Trophoblast cell (in vitro differentiated cells and primary cell): Measurements from ENCODE around the gene BTD.
A peak's percentile ranks its signal among the peaks of the same experiment; 100 is the strongest.

Experiments
- DNase-seq, 2 donors: peaks; one replicate each; pipeline ENCODE4 v3.0.0-alpha.2; 2016
- H2AFZ ChIP-seq: 2 replicates; pipeline ENCODE4 v1.6.1; 2013; ENCODE audit warnings: low read length, moderate library complexity, mild to moderate bottlenecking; ENCODE audit not compliant: insufficient read depth, poor library complexity
- H2AK5ac ChIP-seq: 2 replicates; pipeline ENCODE4 v1.6.1; 2013; ENCODE audit warnings: mild to moderate bottlenecking, low read length
- H2BK120ac ChIP-seq: 2 replicates; pipeline ENCODE4 v1.6.1; 2013; ENCODE audit warnings: low read length, mild to moderate bottlenecking, moderate library complexity; ENCODE audit not compliant: insufficient read depth, poor library complexity
- H2BK12ac ChIP-seq: 2 replicates; pipeline ENCODE4 v1.6.1; 2013; ENCODE audit warnings: mild to moderate bottlenecking, low read length, moderate library complexity
- H2BK5ac ChIP-seq: 2 replicates; pipeline ENCODE4 v1.6.1; 2013; ENCODE audit warnings: low read length, low read depth, moderate library complexity, mild to moderate bottlenecking; ENCODE audit not compliant: poor library complexity
- H3K14ac ChIP-seq: 2 replicates; pipeline ENCODE4 v1.6.1; 2013; ENCODE audit warnings: mild to moderate bottlenecking, low read length
- H3K18ac ChIP-seq: 2 replicates; pipeline ENCODE4 v1.6.1; 2013; ENCODE audit warnings: mild to moderate bottlenecking, low read length
- H3K23ac ChIP-seq: 2 replicates; pipeline ENCODE4 v1.6.1; 2013; ENCODE audit warnings: low read length
- H3K27ac ChIP-seq: 2 replicates; pipeline ENCODE4 v1.5.1; 2013; ENCODE audit warnings: low read depth, mild to moderate bottlenecking, inconsistent platforms, low read length, moderate library complexity
- H3K27me3 ChIP-seq: 2 replicates; pipeline ENCODE4 v1.6.1; 2013; ENCODE audit warnings: inconsistent platforms, mild to moderate bottlenecking, low read length, moderate library complexity; ENCODE audit not compliant: insufficient read depth
- H3K36me3 ChIP-seq, 2 experiments: 1 replicate in 1 of 2; 2 replicates in 1 of 2; pipeline ENCODE4 v1.6.1; 2013; ENCODE audit warnings: low read length in 2 of 2, mild to moderate bottlenecking in 2 of 2, moderate library complexity in 1 of 2; ENCODE audit not compliant: insufficient read depth in 2 of 2, control insufficient read depth in 1 of 2
- H3K4ac ChIP-seq: 2 replicates; pipeline ENCODE4 v1.6.1; 2013; ENCODE audit warnings: low read depth, mild to moderate bottlenecking, low read length, moderate library complexity
- H3K4me1 ChIP-seq, 2 experiments: 1 replicate in 1 of 2; 2 replicates in 1 of 2; pipeline ENCODE4 v1.6.1; 2013; ENCODE audit warnings: low read length in 2 of 2, mild to moderate bottlenecking in 2 of 2, moderate library complexity in 1 of 2; ENCODE audit not compliant: insufficient read depth in 2 of 2, control insufficient read depth in 1 of 2
- H3K4me2 ChIP-seq: 2 replicates; pipeline ENCODE4 v1.6.1; 2013; ENCODE audit warnings: inconsistent platforms, mild to moderate bottlenecking, low read length, moderate library complexity
- H3K4me3 ChIP-seq: 2 replicates; pipeline ENCODE4 v1.5.1; 2013; ENCODE audit warnings: mild to moderate bottlenecking, low read depth, low read length, inconsistent platforms
- H3K79me1 ChIP-seq: one replicate; pipeline ENCODE4 v1.6.1; 2013; ENCODE audit warnings: low read length
- H3K79me2 ChIP-seq: 2 replicates; pipeline ENCODE4 v1.6.1; 2013; ENCODE audit warnings: low read length, mild to moderate bottlenecking; ENCODE audit not compliant: control insufficient read depth, insufficient read depth, poor library complexity
- H3K9ac ChIP-seq: 2 replicates; pipeline ENCODE4 v1.6.1; 2013; ENCODE audit warnings: mild to moderate bottlenecking, low read length
- H3K9me3 ChIP-seq: 2 replicates; pipeline ENCODE4 v1.6.1; 2013; ENCODE audit warnings: low read depth, mild to moderate bottlenecking, control low read depth, inconsistent platforms, low read length; ENCODE audit not compliant: insufficient read depth
- H4K12ac ChIP-seq: 2 replicates; pipeline ENCODE4 v1.6.1; 2013; ENCODE audit warnings: low read depth, mild to moderate bottlenecking, low read length, moderate library complexity
- H4K8ac ChIP-seq: 2 replicates; pipeline ENCODE4 v1.6.1; 2013; ENCODE audit warnings: low read depth, mild to moderate bottlenecking, low read length, moderate library complexity
- H4K91ac ChIP-seq: one replicate; pipeline ENCODE4 v1.6.1; 2013; ENCODE audit warnings: low read depth, mild to moderate bottlenecking, low read length, moderate library complexity
- WGBS: extraction: QIAGEN DNeasy Blood & Tissue Kit; methylation state at CpG from one replicate; pipeline ENCODE4 v1.1.7; 2013; ENCODE audit warnings: missing lambda C conversion rate; ENCODE audit not compliant: insufficient read length, insufficient coverage; ENCODE audit errors: extremely low coverage; 5-methylcytosine and 5-hydroxymethylcytosine counted together

BTD gene

DNA sequence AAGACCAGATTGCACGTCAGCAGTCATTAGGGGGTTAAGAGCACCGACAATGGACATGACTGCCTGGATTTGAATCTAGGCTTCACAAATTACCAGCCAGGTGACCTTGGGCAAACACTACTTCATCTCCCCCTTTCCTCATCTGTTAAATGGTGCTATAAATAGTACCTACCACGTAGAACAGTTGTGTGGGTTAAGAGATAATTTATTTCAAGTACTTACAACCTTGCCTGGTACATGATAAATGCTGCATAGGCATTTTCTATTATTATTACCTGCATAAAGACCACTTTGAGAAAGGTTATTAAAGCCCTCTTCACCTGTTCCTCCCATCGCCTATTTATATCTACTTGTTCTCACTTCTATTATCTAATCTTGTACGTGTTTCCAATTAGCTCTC is 64.7 kb downstream of the BTD start:
- Histone ChIP-seq H3K27me3 (no peaks in the 10 kb centered on the region), H3K4ac (no peak overlapping the region), H2BK12ac (no peak overlapping the region), H3K4me2 (no peak overlapping the region), H3K4me1 (no peaks in the 10 kb centered on the region), H3K9me3 (peaks cover 1% of the 10 kb centered on the region), H2AK5ac (no peak overlapping the region), H3K36me3 (peaks cover 0 to 8% of the 10 kb centered on the region in 2 experiments), H3K79me1 (no peaks in the 10 kb centered on the region), H2BK5ac (no peak overlapping the region), H3K23ac (no peak overlapping the region), H2BK120ac (no peak overlapping the region), H3K4me3 (no peak overlapping the region), H3K79me2 (no peaks in the 10 kb centered on the region), H4K12ac (no peak overlapping the region), H3K27ac (no peak overlapping the region), H4K8ac (no peak overlapping the region), H4K91ac (no peak overlapping the region), H3K14ac (no peak overlapping the region), H3K18ac (no peak overlapping the region), H3K9ac (no peak overlapping the region), H2AFZ (no peak overlapping the region)
- DNase-seq, result no peak
- WGBS, result no CpG with 5 or more reads among the region's 5 CpGs

- H3K9me3 ChIP-seq, result peaks cover 1% of the 10 kb centered on the region
- no peak for DNase-seq
- H2BK12ac ChIP-seq, result no peak overlapping the region
- no peak overlapping the region for H3K18ac ChIP-seq
- no peak overlapping the region for H2AFZ ChIP-seq
- no peaks in the 10 kb centered on the region for H3K79me2 ChIP-seq
- no peak overlapping the region for H3K14ac ChIP-seq
- H3K27ac ChIP-seq, result no peak overlapping the region
- WGBS, result no CpG with 5 or more reads among the region's 3 CpGs
- no peaks in the 10 kb centered on the region for H3K4me1 ChIP-seq
- no peak overlapping the region for H3K9ac ChIP-seq
- no peak overlapping the region for H3K4me2 ChIP-seq
- H3K79me1 ChIP-seq, result no peaks in the 10 kb centered on the region
- H4K91ac ChIP-seq, result no peak overlapping the region
- no peak overlapping the region for H2AK5ac ChIP-seq
- no peak overlapping the region for H4K8ac ChIP-seq
- H2BK5ac ChIP-seq, result no peak overlapping the region
- peaks cover 5 to 8% of the 10 kb centered on the region in 2 experiments for H3K36me3 ChIP-seq
- H3K23ac ChIP-seq, result no peak overlapping the region
- H3K27me3 ChIP-seq, result no peaks in the 10 kb centered on the region
- no peak overlapping the region for H2BK120ac ChIP-seq
- no peak overlapping the region for H3K4ac ChIP-seq
- H4K12ac ChIP-seq, result no peak overlapping the region
- H3K4me3 ChIP-seq, result no peak overlapping the region
These were observed 65.9 kb downstream of the BTD start for GRCh38 chr3:15667484-15667883.

DNA sequence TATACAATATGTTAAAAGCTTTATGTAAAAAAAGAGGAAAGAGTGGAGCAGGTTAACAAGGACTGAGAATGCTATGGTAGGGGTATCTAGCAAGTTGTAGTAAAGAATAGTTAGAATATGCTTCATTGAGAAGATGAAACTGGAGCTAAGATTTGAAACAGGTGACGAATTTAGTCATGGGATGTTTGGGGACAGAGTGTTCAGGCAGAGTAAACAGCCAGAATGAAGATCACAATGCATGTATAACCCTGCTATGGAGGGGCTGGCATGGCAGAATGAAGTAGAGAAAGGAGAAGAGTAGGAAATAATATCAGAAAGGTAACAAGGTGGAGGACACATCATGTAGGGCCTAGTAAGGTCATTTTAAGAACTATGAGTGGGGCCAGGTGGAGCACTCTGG is 72.0 kb downstream of the BTD start:
- Histone ChIP-seq H4K8ac (no peak overlapping the region), H3K9ac (no peak overlapping the region), H3K36me3 (peaks cover 5% of the 10 kb centered on the region in 2 experiments), H4K12ac (no peak overlapping the region), H3K27ac (no peak overlapping the region), H3K18ac (no peak overlapping the region), H3K79me2 (no peaks in the 10 kb centered on the region), H3K14ac (no peak overlapping the region), H2BK5ac (no peak overlapping the region), H2AK5ac (no peak overlapping the region), H2BK120ac (no peak overlapping the region), H3K23ac (no peak overlapping the region), H2BK12ac (no peak overlapping the region), H2AFZ (no peak overlapping the region), H3K27me3 (no peaks in the 10 kb centered on the region), H3K9me3 (no peaks in the 10 kb centered on the region), H3K4me2 (no peak overlapping the region), H3K4me3 (no peak overlapping the region), H4K91ac (no peak overlapping the region), H3K79me1 (no peaks in the 10 kb centered on the region), H3K4ac (no peak overlapping the region), H3K4me1 (no peaks in the 10 kb centered on the region)
- no CpG with 5 or more reads among the region's 1 CpG for WGBS
- DNase-seq, result no peak

GRCh38 chr3:15676259-15676658 is 74.7 kb downstream of the BTD start:
- H3K79me2 ChIP-seq, result no peaks in the 10 kb centered on the region
- H3K9me3 ChIP-seq, result no peaks in the 10 kb centered on the region
- H4K8ac ChIP-seq, result no peak overlapping the region
- H2BK120ac ChIP-seq, result no peak overlapping the region
- peaks cover 5 to 8% of the 10 kb centered on the region in 2 experiments for H3K36me3 ChIP-seq
- H2BK12ac ChIP-seq, result no peak overlapping the region
- no peaks in the 10 kb centered on the region for H3K79me1 ChIP-seq
- H2AFZ ChIP-seq, result no peak overlapping the region
- H3K18ac ChIP-seq, result no peak overlapping the region
- H3K9ac ChIP-seq, result no peak overlapping the region
- H3K14ac ChIP-seq, result no peak overlapping the region
- no peak overlapping the region for H2AK5ac ChIP-seq
- no CpG with 5 or more reads among the region's 2 CpGs for WGBS
- H2BK5ac ChIP-seq, result no peak overlapping the region
- no peak overlapping the region for H3K4ac ChIP-seq
- H3K4me2 ChIP-seq, result no peak overlapping the region
- no peaks in the 10 kb centered on the region for H3K4me1 ChIP-seq
- H4K91ac ChIP-seq, result no peak overlapping the region
- H3K27me3 ChIP-seq, result no peaks in the 10 kb centered on the region
- H4K12ac ChIP-seq, result no peak overlapping the region
- peak in 1 of 2 donors; percentile 6 for DNase-seq
- no peak overlapping the region for H3K23ac ChIP-seq
- no peak overlapping the region for H3K4me3 ChIP-seq
- no peak overlapping the region for H3K27ac ChIP-seq
